Measurements from ENCODE around the gene AP3B1. TPM values are rescaled to one million over a fixed set of nuclear protein-coding genes. Genes with fewer than 3 reads are reported as not detected.
"Not testable (repeated sequence)": the region's sequence is repeated elsewhere in the genome, so short reads cannot be mapped to it uniquely, and the experiment has no call there.

The AP3B1 gene
- total and polyA plus RNA-seq, 8 donors: 42.4 to 61.2 (median 48.7) TPM

DNA sequence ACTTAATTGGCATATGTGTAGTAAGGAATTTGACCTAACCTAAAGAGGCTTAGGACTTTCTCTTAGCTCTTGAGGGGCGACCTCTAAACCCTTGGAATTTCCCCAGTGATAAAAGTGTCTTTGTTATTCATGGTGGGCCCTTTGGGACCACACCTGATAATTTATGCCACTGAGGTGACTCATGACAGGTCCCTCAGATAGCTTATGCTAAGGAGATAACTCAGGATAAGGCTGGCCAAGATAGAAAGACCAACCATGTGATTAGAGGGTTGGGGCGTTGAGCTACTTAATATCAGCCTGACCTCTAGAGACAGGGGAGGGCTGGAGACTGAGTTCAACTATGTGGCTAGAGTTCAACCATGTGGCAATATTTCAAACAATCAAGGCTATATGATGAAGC, 218.1 kb downstream of the AP3B1 start:
- TF ChIP-seq, protein P1, sequence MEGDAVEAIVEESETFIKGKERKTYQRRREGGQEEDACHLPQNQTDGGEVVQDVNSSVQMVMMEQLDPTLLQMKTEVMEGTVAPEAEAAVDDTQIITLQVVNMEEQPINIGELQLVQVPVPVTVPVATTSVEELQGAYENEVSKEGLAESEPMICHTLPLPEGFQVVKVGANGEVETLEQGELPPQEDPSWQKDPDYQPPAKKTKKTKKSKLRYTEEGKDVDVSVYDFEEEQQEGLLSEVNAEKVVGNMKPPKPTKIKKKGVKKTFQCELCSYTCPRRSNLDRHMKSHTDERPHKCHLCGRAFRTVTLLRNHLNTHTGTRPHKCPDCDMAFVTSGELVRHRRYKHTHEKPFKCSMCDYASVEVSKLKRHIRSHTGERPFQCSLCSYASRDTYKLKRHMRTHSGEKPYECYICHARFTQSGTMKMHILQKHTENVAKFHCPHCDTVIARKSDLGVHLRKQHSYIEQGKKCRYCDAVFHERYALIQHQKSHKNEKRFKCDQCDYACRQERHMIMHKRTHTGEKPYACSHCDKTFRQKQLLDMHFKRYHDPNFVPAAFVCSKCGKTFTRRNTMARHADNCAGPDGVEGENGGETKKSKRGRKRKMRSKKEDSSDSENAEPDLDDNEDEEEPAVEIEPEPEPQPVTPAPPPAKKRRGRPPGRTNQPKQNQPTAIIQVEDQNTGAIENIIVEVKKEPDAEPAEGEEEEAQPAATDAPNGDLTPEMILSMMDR (IDR thresholded peaks at IDR 0.05): no peak
- H3K36me3 ChIP-seq: peaks cover 0 to 2% of the 10 kb centered on the region in 2 donors
- no peaks in the 10 kb centered on the region for H3K27me3 ChIP-seq
- DNase-seq (no peak), ATAC-seq (no peak)
- H3K27ac ChIP-seq: no peak overlapping the region
- H3K4me3 ChIP-seq: no peak overlapping the region
- H3K9me3 ChIP-seq: no peaks in the 10 kb centered on the region
- H3K4me1 ChIP-seq: no peaks in the 10 kb centered on the region
- intact Hi-C loops (cut with DNase I): no loop called here

DNA sequence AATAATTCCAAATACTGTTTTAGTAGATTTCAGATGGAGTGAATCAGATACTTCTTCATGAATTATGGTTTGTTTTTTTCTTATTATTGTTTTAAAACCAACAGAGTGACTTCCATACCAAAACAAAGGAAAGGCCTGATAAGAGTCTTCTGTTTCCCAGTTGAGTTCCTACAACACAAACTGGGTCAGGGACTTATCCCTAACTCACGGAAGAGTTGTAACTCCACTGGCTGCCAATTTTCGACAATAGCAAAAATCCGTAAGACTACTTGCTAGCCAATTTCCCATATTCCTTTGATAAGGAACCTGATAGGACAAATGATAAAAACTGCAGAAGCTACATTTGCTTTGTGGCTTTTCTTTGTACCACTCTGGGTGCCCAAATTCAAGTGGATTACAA, 219.2 kb downstream of the AP3B1 start:
- no peaks in the 10 kb centered on the region for H3K4me1 ChIP-seq
- DNase-seq: no peak
- TF ChIP-seq, protein P1 (IDR thresholded peaks at IDR 0.05): no peak
- peaks cover 0 to 6% of the 10 kb centered on the region in 2 donors for H3K36me3 ChIP-seq
- intact Hi-C loops (cut with DNase I): no loop called here
- no peaks in the 10 kb centered on the region for H3K27me3 ChIP-seq
- H3K9me3 ChIP-seq: peaks cover 0 to 4% of the 10 kb centered on the region in 2 donors
- ATAC-seq: no peak
- H3K27ac ChIP-seq: no peak overlapping the region
- no peak overlapping the region for H3K4me3 ChIP-seq

DNA sequence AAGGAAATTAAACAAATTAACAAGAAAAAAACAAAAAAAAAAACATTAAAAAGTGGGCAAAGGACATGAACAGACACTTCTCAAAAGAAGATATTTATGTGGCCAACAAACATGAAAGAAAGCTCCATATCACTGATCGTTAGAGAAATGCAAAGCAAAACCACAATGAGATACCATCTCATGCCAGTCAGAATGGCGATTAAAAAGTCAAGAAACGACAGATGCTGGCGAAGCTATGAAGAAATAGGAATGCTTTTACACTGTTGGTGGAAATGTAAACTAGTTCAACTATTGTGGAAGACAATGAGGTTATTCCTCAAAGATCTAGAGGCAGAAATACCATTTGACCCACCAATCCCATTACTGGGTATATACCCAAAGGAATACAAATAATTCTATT, 223.8 kb downstream of the AP3B1 start:
- ATAC-seq; H3K27ac ChIP-seq; H3K36me3 ChIP-seq; intact Hi-C loops (cut with DNase I); H3K27me3 ChIP-seq; H3K4me3 ChIP-seq; DNase-seq; H3K4me1 ChIP-seq: not testable (repeated sequence)
- peaks cover 0 to 24% of the 10 kb centered on the region in 2 donors for H3K9me3 ChIP-seq

DNA sequence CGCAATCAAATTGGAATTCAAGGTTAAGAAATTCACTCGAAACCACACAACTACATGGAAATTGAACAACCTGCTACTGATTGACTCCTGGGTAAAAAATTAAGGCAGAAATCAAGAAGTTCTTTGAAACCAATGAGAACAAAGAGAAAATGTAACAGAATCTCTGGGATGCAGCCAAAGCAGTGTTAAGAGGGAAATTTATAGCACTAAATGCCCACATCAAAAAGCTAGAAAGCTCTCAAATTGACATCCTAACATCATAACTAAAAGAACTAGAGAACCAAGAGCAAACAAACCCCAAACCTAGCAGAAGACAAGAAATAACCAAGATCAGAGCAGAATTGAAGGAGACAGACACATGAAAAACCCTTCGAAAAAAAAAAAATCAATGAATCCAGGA, 226.9 kb downstream of the AP3B1 start:
- DNase-seq; intact Hi-C loops (cut with DNase I); H3K4me3 ChIP-seq; H3K27me3 ChIP-seq; H3K4me1 ChIP-seq; ATAC-seq; H3K27ac ChIP-seq: not testable (repeated sequence)
- Histone ChIP-seq H3K36me3 (peaks cover 0 to 10% of the 10 kb centered on the region in 2 donors), H3K9me3 (peaks cover 0 to 24% of the 10 kb centered on the region in 2 donors)

DNA sequence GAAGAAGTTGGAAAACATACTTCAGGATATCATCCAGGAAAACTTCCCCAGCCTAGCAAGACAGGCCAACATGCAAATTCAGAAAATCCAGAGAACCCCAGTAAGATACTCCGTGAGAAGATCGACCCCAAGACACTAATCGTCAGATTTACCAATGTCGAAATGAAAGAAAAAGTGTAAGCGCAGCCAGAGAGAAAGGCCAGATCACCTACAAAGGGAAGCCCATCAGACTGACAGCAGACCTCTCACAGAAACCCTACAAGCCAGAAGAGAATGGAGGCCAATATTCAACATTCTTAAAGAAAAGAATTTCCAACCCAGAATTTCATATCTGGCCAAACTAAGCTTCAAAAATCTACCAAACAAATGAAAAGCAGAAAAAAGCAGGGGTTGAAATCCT, 227.8 kb downstream of the AP3B1 start:
- H3K27me3 ChIP-seq; H3K4me3 ChIP-seq; DNase-seq; H3K4me1 ChIP-seq; H3K27ac ChIP-seq; ATAC-seq; intact Hi-C loops (cut with DNase I): not testable (repeated sequence)
- Histone ChIP-seq H3K9me3 (peaks cover 0 to 24% of the 10 kb centered on the region in 2 donors), H3K36me3 (peaks cover 0 to 10% of the 10 kb centered on the region in 2 donors)

DNA sequence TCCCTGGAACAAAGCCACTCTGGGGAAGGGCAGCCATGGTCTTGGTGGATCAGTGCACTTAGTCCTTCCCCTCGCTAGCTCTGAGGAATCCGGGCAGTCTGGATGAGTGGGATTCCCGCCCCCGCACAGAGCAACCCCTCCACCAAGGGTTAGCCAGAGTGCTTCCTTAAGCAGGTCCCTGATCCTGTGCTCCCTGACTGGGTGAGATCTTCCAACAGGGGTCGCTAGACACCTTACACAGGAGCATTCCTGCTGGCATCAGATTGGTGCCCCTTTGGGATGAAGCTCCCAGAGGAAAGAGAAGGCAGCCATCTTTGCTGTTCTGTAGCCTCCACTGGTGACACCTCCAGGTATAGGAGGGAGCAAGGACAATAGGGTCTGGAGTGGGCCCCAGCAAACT, 228.8 kb downstream of the AP3B1 start:
- no peak for ATAC-seq
- peaks cover 0 to 20% of the 10 kb centered on the region in 2 donors for H3K9me3 ChIP-seq
- no peak for DNase-seq
- peaks cover 0 to 4% of the 10 kb centered on the region in 2 donors for H3K36me3 ChIP-seq
- no peak overlapping the region for H3K4me3 ChIP-seq
- H3K27me3 ChIP-seq: no peaks in the 10 kb centered on the region
- intact Hi-C loops (cut with DNase I): no loop called here
- TF ChIP-seq, protein P1 (IDR thresholded peaks at IDR 0.05): no peak
- H3K27ac ChIP-seq: no peak overlapping the region
- no peaks in the 10 kb centered on the region for H3K4me1 ChIP-seq

DNA sequence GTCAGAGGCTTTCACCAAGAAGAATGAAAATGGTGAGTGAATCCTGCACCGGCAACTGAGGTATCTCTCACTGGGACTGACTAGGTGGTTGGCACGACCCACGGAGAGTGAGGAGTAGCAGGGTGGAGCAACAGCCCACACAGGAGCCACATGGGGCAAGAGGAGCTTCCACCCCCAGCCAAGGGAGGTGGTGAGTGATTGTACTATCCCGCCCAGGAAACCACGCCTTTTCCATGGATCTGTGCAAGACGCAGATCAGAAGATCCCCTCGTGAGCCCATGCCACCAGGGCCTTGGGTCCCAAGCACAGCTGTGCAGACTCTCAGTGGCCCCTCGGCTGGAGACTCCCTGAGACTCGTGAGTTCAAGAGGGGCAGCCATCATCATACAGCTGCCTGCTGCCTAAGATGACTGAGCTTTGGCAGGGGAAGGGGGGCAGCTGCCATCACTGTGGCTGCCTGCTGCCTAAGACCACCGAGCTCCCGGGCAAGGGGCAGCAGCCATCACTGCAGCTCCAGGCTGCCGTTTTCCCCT, 229.5 kb downstream of the AP3B1 start:
- H3K4me1 ChIP-seq: no peaks in the 10 kb centered on the region
- TF ChIP-seq, protein P1 (IDR thresholded peaks at IDR 0.05): no peak
- H3K36me3 ChIP-seq: peaks cover 0 to 4% of the 10 kb centered on the region in 2 donors
- H3K4me3 ChIP-seq: no peak overlapping the region
- no peaks in the 10 kb centered on the region for H3K27me3 ChIP-seq
- ATAC-seq: no peak
- H3K9me3 ChIP-seq: peaks cover 0 to 19% of the 10 kb centered on the region in 2 donors
- no peak for DNase-seq
- H3K27ac ChIP-seq: no peak overlapping the region
- intact Hi-C loops (cut with DNase I): no loop called here

All from left lung (tissue), 10 donors.